ENCODE data around the gene VEGFD.

VEGFD gene, protein sequence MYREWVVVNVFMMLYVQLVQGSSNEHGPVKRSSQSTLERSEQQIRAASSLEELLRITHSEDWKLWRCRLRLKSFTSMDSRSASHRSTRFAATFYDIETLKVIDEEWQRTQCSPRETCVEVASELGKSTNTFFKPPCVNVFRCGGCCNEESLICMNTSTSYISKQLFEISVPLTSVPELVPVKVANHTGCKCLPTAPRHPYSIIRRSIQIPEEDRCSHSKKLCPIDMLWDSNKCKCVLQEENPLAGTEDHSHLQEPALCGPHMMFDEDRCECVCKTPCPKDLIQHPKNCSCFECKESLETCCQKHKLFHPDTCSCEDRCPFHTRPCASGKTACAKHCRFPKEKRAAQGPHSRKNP

DNA sequence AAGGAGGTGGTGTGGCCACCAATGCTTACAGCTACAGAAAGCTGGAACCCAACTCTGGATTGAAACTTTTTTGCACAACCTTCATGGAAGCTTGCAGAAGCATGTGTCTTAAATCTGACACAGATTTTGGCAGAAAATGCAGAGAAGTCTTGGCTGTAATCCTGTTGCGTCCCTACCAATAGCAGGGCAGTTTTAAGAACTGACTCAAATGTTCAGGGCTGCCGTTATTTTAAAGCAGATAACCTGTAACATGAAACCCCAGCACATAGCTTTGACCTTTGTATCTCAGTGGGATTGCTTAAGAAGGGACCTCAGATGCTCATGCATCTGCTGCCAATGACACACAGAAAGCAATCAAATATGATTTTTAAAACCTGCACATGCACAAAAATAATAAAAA lies at the start of gene VEGFD:
VEGFD (minus strand) TSS at position 110 of the 400 bp plus-strand sequence. CDS start 467 bp downstream, outside the sequence.
- H3K4me3 Mint-ChIP-seq: peak within 1 kb of the TSS; percentile 77
- no peaks in the 10 kb centered on the region for H3K27me3 Mint-ChIP-seq (ENCODE audit: low read depth, poor library complexity)
- H3K36me3 Mint-ChIP-seq (ENCODE audit: low read depth): peaks cover 10% of the 10 kb centered on the region
- TF ChIP-seq, protein P1, sequence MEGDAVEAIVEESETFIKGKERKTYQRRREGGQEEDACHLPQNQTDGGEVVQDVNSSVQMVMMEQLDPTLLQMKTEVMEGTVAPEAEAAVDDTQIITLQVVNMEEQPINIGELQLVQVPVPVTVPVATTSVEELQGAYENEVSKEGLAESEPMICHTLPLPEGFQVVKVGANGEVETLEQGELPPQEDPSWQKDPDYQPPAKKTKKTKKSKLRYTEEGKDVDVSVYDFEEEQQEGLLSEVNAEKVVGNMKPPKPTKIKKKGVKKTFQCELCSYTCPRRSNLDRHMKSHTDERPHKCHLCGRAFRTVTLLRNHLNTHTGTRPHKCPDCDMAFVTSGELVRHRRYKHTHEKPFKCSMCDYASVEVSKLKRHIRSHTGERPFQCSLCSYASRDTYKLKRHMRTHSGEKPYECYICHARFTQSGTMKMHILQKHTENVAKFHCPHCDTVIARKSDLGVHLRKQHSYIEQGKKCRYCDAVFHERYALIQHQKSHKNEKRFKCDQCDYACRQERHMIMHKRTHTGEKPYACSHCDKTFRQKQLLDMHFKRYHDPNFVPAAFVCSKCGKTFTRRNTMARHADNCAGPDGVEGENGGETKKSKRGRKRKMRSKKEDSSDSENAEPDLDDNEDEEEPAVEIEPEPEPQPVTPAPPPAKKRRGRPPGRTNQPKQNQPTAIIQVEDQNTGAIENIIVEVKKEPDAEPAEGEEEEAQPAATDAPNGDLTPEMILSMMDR (IDR thresholded peaks at IDR 0.05): no peak
- DNase-seq: no peak
- H3K4me1 Mint-ChIP-seq: peaks cover 42% of the 10 kb centered on the region
- H3K9me3 Mint-ChIP-seq: no peaks in the 10 kb centered on the region
- H3K27ac Mint-ChIP-seq: peak within 1 kb of the TSS; percentile 68

DNA sequence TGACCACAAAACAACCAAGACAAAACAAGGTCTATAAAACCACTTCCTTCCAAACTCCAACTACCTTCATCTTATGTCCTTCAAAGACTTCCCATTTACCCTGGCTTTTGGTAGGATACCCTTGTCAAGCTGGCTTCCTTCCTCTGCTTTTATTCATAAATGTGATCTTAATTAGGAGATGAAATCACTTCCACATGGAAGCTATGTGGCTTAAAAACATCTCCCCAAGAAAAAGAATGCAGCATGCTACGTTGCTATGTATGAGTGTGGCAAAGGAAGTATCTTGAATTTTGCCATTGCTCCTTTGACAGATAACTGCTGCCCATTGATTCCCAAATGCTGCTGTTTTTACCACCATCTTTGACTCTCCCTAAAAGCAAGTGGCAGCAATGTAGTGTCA lies 46.4 kb upstream of the VEGFD start:
- TF ChIP-seq, protein P1 (IDR thresholded peaks at IDR 0.05): no peak
- H3K4me1 Mint-ChIP-seq: peaks cover 26% of the 10 kb centered on the region
- no peak overlapping the region for H3K4me3 Mint-ChIP-seq
- peaks cover 30% of the 10 kb centered on the region for H3K36me3 Mint-ChIP-seq (ENCODE audit: low read depth)
- H3K27ac Mint-ChIP-seq: no peak overlapping the region
- H3K9me3 Mint-ChIP-seq: peaks cover 18% of the 10 kb centered on the region
- no peak for DNase-seq
- peaks cover 28% of the 10 kb centered on the region for H3K27me3 Mint-ChIP-seq (ENCODE audit: low read depth, poor library complexity)

DNA sequence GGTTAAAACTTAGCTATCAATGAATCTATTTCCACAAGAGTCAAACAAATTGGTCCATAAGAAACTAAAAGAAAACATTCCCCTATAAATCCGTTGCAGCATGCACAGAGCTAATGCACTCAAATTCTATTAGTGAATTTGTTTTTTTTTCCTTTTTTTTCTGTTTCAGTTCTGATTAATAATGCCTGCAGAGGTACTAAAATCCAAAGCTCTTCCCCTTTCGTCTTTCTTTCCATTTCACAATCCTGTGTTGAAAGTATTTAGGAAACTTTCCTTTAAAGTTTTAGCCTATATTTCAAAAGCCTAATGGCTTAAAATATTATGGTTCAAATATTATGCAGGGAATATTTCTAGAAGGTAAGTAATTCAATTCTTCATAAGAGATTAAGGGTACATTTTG lies 45.9 kb upstream of the VEGFD start:
- no peak for DNase-seq
- H3K27me3 Mint-ChIP-seq (ENCODE audit: low read depth, poor library complexity): peaks cover 28% of the 10 kb centered on the region
- H3K9me3 Mint-ChIP-seq: peaks cover 18% of the 10 kb centered on the region
- H3K27ac Mint-ChIP-seq: no peak overlapping the region
- H3K4me1 Mint-ChIP-seq: peaks cover 26% of the 10 kb centered on the region
- TF ChIP-seq, protein P1 (IDR thresholded peaks at IDR 0.05): no peak
- H3K4me3 Mint-ChIP-seq: no peak overlapping the region
- H3K36me3 Mint-ChIP-seq (ENCODE audit: low read depth): peaks cover 27% of the 10 kb centered on the region

DNA sequence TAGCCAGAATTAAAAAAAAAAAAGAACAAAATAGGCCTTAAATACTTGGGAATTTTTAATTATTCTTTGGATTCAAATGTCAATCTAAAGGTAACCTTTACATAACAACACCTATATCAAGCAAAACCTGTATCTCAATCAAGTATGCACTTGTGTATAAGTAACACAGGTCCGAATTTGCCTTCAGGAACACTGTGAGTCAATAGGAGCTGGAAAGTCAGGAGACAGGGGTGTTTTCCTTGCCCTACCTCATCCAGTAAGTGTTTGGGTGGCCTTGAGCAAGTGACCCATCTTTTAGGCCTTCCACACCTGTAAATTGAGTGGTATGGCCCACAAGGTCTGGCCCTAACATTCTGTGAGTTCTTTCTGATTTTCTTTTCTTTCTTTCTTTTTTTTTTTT lies 40.8 kb upstream of the VEGFD start:
- Mint-ChIP-seq H3K36me3 (ENCODE audit: low read depth) (peaks cover 26% of the 10 kb centered on the region), H3K9me3 (peaks cover 19% of the 10 kb centered on the region), H3K4me3 (no peak overlapping the region), H3K4me1 (peaks cover 17% of the 10 kb centered on the region), H3K27me3 (ENCODE audit: low read depth, poor library complexity) (no peaks in the 10 kb centered on the region), H3K27ac (no peak overlapping the region)
- TF ChIP-seq, protein P1 (IDR thresholded peaks at IDR 0.05): no peak
- no peak for DNase-seq

DNA sequence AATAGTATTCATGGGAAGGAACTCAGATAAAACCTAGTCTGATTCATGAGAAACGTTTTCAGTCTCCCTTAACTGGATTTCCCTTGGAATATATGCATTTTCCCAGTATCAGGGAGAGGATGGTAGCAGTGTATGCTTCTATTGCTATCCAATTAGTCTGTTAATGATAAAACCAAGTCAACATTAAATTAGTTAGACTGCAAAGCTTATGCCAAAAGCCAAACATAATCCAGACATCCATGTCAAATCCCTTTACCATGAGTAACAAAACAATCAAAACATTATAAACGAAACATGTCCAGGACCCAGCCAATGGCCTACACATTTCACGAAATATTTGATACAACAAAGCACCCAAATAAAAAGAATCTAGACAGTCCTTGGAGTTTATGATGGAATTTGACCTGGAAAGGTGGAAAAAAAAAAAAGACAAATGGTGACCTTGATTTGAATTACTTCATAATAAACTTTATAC lies 34.5 kb upstream of the VEGFD start:
- Mint-ChIP-seq H3K27ac (no peak overlapping the region), H3K4me1 (peaks cover under 1% of the 10 kb centered on the region), H3K9me3 (peaks cover 44% of the 10 kb centered on the region), H3K27me3 (ENCODE audit: low read depth, poor library complexity) (no peaks in the 10 kb centered on the region), H3K36me3 (ENCODE audit: low read depth) (peaks cover 53% of the 10 kb centered on the region), H3K4me3 (no peak overlapping the region)
- TF ChIP-seq, protein P1 (IDR thresholded peaks at IDR 0.05): no peak
- DNase-seq: no peak
